Endothelial cell of umbilical vein (primary cell): ENCODE measurements around the gene GPR18. TPM values are rescaled to one million over a fixed set of nuclear protein-coding genes. Genes with fewer than 3 reads are reported as not detected.

Experiments
- BruUV-seq: library from RNA; stranded (reverse); fragments of 400-500 nt; replicated peaks from 2 replicates; lab custom pipeline; 2021; lab: Mats Ljungman, UMichigan
- CTCF ChIA-PET: fragments of 300-600, 350-600 bp; sonication (Branson Sonifier 250); formaldehyde crosslinking; loops from one replicate; lab custom pipeline; 2021; ENCODE audit warnings: antibody characterized with exemption, inconsistent platforms; lab: Charles Lee
- POLR2A ChIA-PET: fragments of 300-600, 350-600 bp; sonication (Branson Sonifier 250); formaldehyde crosslinking; loops from one replicate; lab custom pipeline; 2021; ENCODE audit warnings: antibody characterized with exemption, inconsistent platforms; lab: Charles Lee
- DNase-seq: peaks from one replicate; pipeline ENCODE4 v3.0.0-alpha.2; 2011; ENCODE audit warnings: low read depth, low spot score
- FAIRE-seq: peaks from 2 replicates; lab custom pipeline; 2011; peaks lifted over from hg19 to GRCh38; lab: Jason Lieb, UNC
- H2AFZ ChIP-seq: 2 replicates; pipeline ENCODE4 v1.6.0; 2012; ENCODE audit warnings: low read depth, low read length, control low read depth, inconsistent platforms
- H3K27ac ChIP-seq: 2 replicates; pipeline ENCODE4 v1.5.1; 2011; ENCODE audit warnings: low read depth, mild to moderate bottlenecking, control low read depth, low read length, moderate library complexity; ENCODE audit not compliant: insufficient read depth
- H3K27me3 ChIP-seq, 2 experiments: 2 replicates each; pipeline versions ENCODE4 v1.6.0 to v1.6.1; 2011; ENCODE audit warnings: low read length in 2 of 2, mixed read lengths in 1 of 2; ENCODE audit not compliant: control insufficient read depth in 2 of 2, insufficient read depth in 2 of 2
- H3K36me3 ChIP-seq, 2 experiments: 2 replicates in 1 of 2; 3 replicates in 1 of 2; pipeline ENCODE4 v1.5.1; 2011; ENCODE audit warnings: low read length in 2 of 2, mild to moderate bottlenecking in 1 of 2, moderate library complexity in 1 of 2; ENCODE audit not compliant: control insufficient read depth in 2 of 2, insufficient read depth in 2 of 2; ENCODE audit errors: extremely low read depth in 1 of 2
- H3K4me1 ChIP-seq: 3 replicates; pipeline ENCODE4 v1.5.1; 2011; ENCODE audit warnings: mild to moderate bottlenecking, low read length; ENCODE audit not compliant: control insufficient read depth, insufficient read depth; ENCODE audit errors: extremely low read depth
- H3K4me2 ChIP-seq: 2 replicates; pipeline ENCODE4 v1.6.1; 2011; ENCODE audit warnings: low read length, control low read depth, mixed read lengths; ENCODE audit not compliant: insufficient read depth
- H3K4me3 ChIP-seq, 3 experiments: fragments of 200-600 bp in 1 of 3; sonication (generic), shearing (Covaris generic) in 1 of 3; replicated peaks in 1 of 3; 2 replicates each; pipeline ENCODE4 v1.5.1; 2011 to 2016; ENCODE audit warnings: control low read depth in 3 of 3, low read length in 3 of 3, mild to moderate bottlenecking in 2 of 3, inconsistent platforms in 1 of 3, low read depth in 1 of 3, moderate library complexity in 1 of 3; ENCODE audit not compliant: insufficient read depth in 1 of 3
- H3K79me2 ChIP-seq: 2 replicates; pipeline ENCODE4 v1.6.0; 2012; ENCODE audit warnings: low read length, inconsistent platforms; ENCODE audit not compliant: control insufficient read depth, insufficient read depth
- H3K9ac ChIP-seq: replicated peaks from 2 replicates; pipeline ENCODE3; 2011; ENCODE audit warnings: low read length, control low read depth; ENCODE audit not compliant: insufficient read depth; ENCODE audit errors: extremely low read depth
- H3K9me1 ChIP-seq: replicated peaks from 3 replicates; pipeline ENCODE4 v1.6.0; 2011; ENCODE audit warnings: mild to moderate bottlenecking, low read length; ENCODE audit not compliant: control insufficient read depth, insufficient read depth; ENCODE audit errors: extremely low read depth
- H3K9me3 ChIP-seq: replicated peaks from 2 replicates; pipeline ENCODE4 v1.5.1; 2012; ENCODE audit warnings: low read length, inconsistent platforms; ENCODE audit not compliant: control insufficient read depth, insufficient read depth
- H4K20me1 ChIP-seq: replicated peaks from 2 replicates; pipeline ENCODE3; 2011; ENCODE audit warnings: mild to moderate bottlenecking, low read length; ENCODE audit not compliant: control insufficient read depth, insufficient read depth; ENCODE audit errors: extremely low read depth
- CTCF ChIP-seq, 2 donors: IDR thresholded peaks; 1 replicate in 1 of 2; 2 replicates in 1 of 2; pipeline ENCODE4 v1.5.1; 2011; ENCODE audit warnings: low read length in 2 of 2, mild to moderate bottlenecking in 2 of 2, moderate library complexity in 2 of 2, control low read depth in 1 of 2, inconsistent platforms in 1 of 2, low read depth in 1 of 2; ENCODE audit not compliant: insufficient read depth in 1 of 2; ENCODE audit errors: extremely low read depth in 1 of 2
- EZH2 ChIP-seq: IDR thresholded peaks from 2 replicates; pipeline ENCODE4 v1.6.1; 2012; ENCODE audit warnings: borderline replicate concordance, low read depth, mild to moderate bottlenecking, moderate library complexity, low read length, inconsistent platforms; ENCODE audit not compliant: severe bottlenecking
- FOS ChIP-seq: IDR thresholded peaks from 2 replicates; pipeline ENCODE4 v1.6.1; 2011; ENCODE audit warnings: mild to moderate bottlenecking, low read length, moderate library complexity, borderline replicate concordance; ENCODE audit not compliant: insufficient read depth
- GATA2 ChIP-seq: IDR thresholded peaks from 2 replicates; pipeline ENCODE4 v1.7.0; 2011; ENCODE audit warnings: low read depth, mild to moderate bottlenecking, moderate library complexity, mixed read lengths, low read length; ENCODE audit not compliant: insufficient read length, insufficient read depth
- JUN ChIP-seq: IDR thresholded peaks from 2 replicates; pipeline ENCODE4 v1.6.1; 2011; ENCODE audit warnings: borderline replicate concordance, low read depth; ENCODE audit not compliant: insufficient read length, insufficient read depth
- MAX ChIP-seq: IDR thresholded peaks from 2 replicates; pipeline ENCODE4 v1.6.1; 2011; ENCODE audit not compliant: insufficient read depth, insufficient read length
- MYC ChIP-seq: IDR thresholded peaks from one replicate; pipeline ENCODE4 v1.6.1; 2011; ENCODE audit warnings: mild to moderate bottlenecking, low read depth, low read length
- POLR2A ChIP-seq: IDR thresholded peaks from 2 replicates; pipeline ENCODE4 v1.6.1; 2012; ENCODE audit warnings: low read depth, mild to moderate bottlenecking, control low read depth, low read length
- POLR2AphosphoS5 ChIP-seq: IDR thresholded peaks from 2 replicates; pipeline ENCODE4 v1.6.1; 2012; ENCODE audit warnings: low read depth, mild to moderate bottlenecking, control low read depth, low read length, moderate library complexity; ENCODE audit not compliant: insufficient read depth
- dilution Hi-C: fragments of 300-500 bp; cut with MboI; formaldehyde crosslinking; loops from one replicate; pipeline ENCODE4 v1.15.0; 2019; ENCODE audit warnings: low sequenced_read_pairs; ENCODE audit not compliant: extremely low pct_ligation_motif_present
- intact Hi-C: fragments of 100-400 bp; cut with micrococcal nuclease; formaldehyde crosslinking; loops from one replicate; pipeline ENCODE4 v1.10.0; 2022
- polyA plus RNA-seq, 4 experiments: library from polyadenylated mRNA; depleted of rRNA in 3 of 4; stranded (reverse) in 3 of 4; unstranded in 1 of 4; fragments of >200 nt; gene quantifications; 2 replicates each; pipeline versions ENCODE4 v1.2.1 to v1.2.3, GENCODE V29; 2011 to 2012; ENCODE audit warnings: missing spikeins in 1 of 4
- total RNA-seq: library from RNA; stranded (reverse); gene quantifications from 2 replicates; pipeline ENCODE4 v1.2.3, GENCODE V29; 2021

GPR18 gene
- total and polyA plus RNA-seq, 2 donors (not counting 3 experiments of a cell fraction or from before 2014, with no cell fraction given), result not detected

- Histone ChIP-seq H3K4me2 (no peak overlapping the region), H3K36me3 (peaks cover 0 to 2% of the 10 kb centered on the region in 2 experiments), H4K20me1 (no peaks in the 10 kb centered on the region), H3K4me3 (no peak overlapping the region), H3K27ac (no peak overlapping the region), H3K9me1 (no peaks in the 10 kb centered on the region), H3K4me1 (peaks cover 5% of the 10 kb centered on the region), H3K27me3 (no peaks in the 10 kb centered on the region), H3K79me2 (no peaks in the 10 kb centered on the region), H2AFZ (no peak overlapping the region), H3K9ac (no peak overlapping the region), H3K9me3 (no peaks in the 10 kb centered on the region)
- ChIA-PET POLR2A (no interaction called here), CTCF (interaction anchor here (0.7 to 9.8 kb wide), 29 partner anchors 8 to 237 kb away, joined by 3 to 289 read pairs (median 7); partner anchors contain the start of genes GPR18 and UBAC2)
- FAIRE-seq (no peak), DNase-seq (no peak)
- no TSS peak for BruUV-seq
- TF ChIP-seq EZH2 (no peak), CTCF (IDR thresholded peaks at IDR 0.05; ENCODE audit: extremely low read depth in 1 of 2, insufficient read depth in 1 of 2, low read depth in 1 of 2, low read length in 2 of 2) (no peak), POLR2A (no peak), POLR2AphosphoS5 (no peak), GATA2 (no peak), FOS (no peak), MYC (no peak), JUN (no peak), MAX (no peak)
- dilution Hi-C loops, result loop anchor here (25.0 kb wide), 1 partner anchor 107 kb away; no protein-coding TSS in a partner anchor
- intact Hi-C loops, result loop anchor here (1.0 to 10.0 kb wide), 6 partner anchors 52 to 234 kb away; no protein-coding TSS in a partner anchor
These were observed 10.6 kb upstream of the GPR18 start for GRCh38 chr13:99268822-99269221.
